ENCODE measurements around the gene SLC9A6. TPM values are rescaled to one million over a fixed set of nuclear protein-coding genes. Genes with fewer than 3 reads are reported as not detected.
A peak's percentile ranks its signal among the peaks of the same experiment; 100 is the strongest.
"Not testable (repeated sequence)": the region's sequence is repeated elsewhere in the genome, so short reads cannot be mapped to it uniquely, and the experiment has no call there.

The SLC9A6 gene
- total and polyA plus RNA-seq, 4 donors, result 7.0 to 17.2 (median 15.7) TPM

DNA sequence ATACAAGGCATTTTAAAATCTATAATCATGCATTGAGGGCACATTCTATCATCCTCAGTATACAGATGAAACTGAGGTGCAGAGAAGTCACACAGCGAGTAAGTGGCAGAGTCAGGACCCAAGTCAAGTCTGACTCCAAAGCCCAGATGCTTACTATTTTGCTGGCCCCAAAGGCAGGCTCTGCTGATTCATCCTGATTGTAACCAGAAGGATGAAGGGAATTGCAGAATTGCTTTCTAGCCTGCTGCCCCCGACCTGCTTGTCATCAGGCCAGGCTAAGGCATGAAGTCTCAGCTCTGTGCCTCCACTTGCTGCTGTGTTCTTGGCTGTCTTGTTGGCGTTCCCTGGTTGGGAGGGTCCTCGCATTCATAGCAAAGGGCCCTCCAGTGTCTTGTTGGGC lies 62.7 kb downstream of the SLC9A6 start:
- DNase-seq, result no peak
- no peaks in the 10 kb centered on the region for H3K4me1 ChIP-seq (ENCODE audit: control insufficient read depth in 1 of 2, insufficient read depth in 2 of 2, low read length in 2 of 2)
- intact Hi-C loops (cut with DNase I), result no loop called here
- H3K27me3 ChIP-seq (ENCODE audit: control insufficient read depth in 1 of 2, insufficient read depth in 2 of 2, low read length in 1 of 2), result no peaks in the 10 kb centered on the region
- ATAC-seq (ENCODE audit: low FRiP score), result no peak
- H3K36me3 ChIP-seq (ENCODE audit: control insufficient read depth in 1 of 2, insufficient read depth in 2 of 2, low read length in 1 of 2), result no peaks in the 10 kb centered on the region
- 52 to 55% methylated on average over 4 of the region's 4 CpGs for WGBS, 2 donors
- no peaks in the 10 kb centered on the region for H3K9me3 ChIP-seq (ENCODE audit: control insufficient read depth, low read length)
- peak overlapping the region in 1 of 2 donors; percentile 28 for H3K27ac ChIP-seq (ENCODE audit: low read depth in 1 of 2, low read length in 2 of 2)
- no peak overlapping the region for H3K4me3 ChIP-seq (ENCODE audit: low read length in 2 of 2)

DNA sequence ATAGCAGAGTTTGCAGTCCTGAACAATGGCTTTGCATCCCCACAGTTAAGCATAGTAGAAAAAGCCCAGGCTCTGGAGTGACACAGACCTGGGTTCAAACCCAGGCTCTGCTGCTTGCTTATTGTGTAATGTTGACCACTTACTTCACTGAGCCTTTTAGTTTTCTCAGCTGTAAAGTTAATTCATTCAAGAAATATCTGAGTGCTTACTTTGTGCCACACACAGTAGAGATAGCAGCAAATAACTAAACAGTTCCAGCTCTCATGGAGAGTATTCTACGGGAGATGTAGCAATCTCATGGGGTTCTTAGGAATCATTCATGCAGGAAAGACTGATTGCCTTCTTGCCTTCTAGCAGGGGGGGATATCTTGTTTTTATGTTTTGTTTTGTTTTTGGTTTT lies 63.2 kb downstream of the SLC9A6 start:
- Histone ChIP-seq H3K4me3 (ENCODE audit: low read length in 2 of 2) (no peak overlapping the region), H3K27me3 (ENCODE audit: control insufficient read depth in 1 of 2, insufficient read depth in 2 of 2, low read length in 1 of 2) (no peaks in the 10 kb centered on the region), H3K27ac (ENCODE audit: low read depth in 1 of 2, low read length in 2 of 2) (peak overlapping the region in 1 of 2 donors; percentile 28), H3K36me3 (ENCODE audit: control insufficient read depth in 1 of 2, insufficient read depth in 2 of 2, low read length in 1 of 2) (no peaks in the 10 kb centered on the region), H3K4me1 (ENCODE audit: control insufficient read depth in 1 of 2, insufficient read depth in 2 of 2, low read length in 2 of 2) (no peaks in the 10 kb centered on the region), H3K9me3 (ENCODE audit: control insufficient read depth, low read length) (no peaks in the 10 kb centered on the region)
- WGBS, 2 donors, result 65 to 70% methylated on average over 1 of the region's 1 CpG
- ATAC-seq (ENCODE audit: low FRiP score) (no peak), DNase-seq (no peak)
- intact Hi-C loops (cut with DNase I), result no loop called here

DNA sequence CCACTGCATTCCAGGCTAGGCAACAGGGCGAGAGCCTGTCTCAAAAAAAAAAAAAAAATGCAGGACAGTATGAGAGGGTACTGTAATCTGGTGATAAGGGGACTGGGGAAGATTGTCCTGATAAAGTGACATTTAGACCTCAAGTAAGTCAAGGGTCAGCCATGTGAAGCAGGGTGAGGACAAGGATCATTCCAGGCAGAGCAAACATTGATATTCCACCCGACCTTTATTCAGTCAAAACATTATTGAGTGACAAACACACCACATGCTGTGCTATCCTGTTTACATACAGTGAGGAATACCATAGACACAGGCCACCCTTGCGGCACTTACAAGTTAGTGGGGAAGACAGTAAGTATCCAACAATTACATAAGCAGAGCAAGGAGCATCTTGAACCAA lies 64.4 kb downstream of the SLC9A6 start:
- WGBS, 2 donors, result 78 to 84% methylated on average over 3 of the region's 3 CpGs
- ATAC-seq (ENCODE audit: low FRiP score) (no peak), DNase-seq (no peak)
- intact Hi-C loops (cut with DNase I), result no loop called here
- no peak overlapping the region for H3K4me3 ChIP-seq (ENCODE audit: low read length in 2 of 2)
- no peaks in the 10 kb centered on the region for H3K27me3 ChIP-seq (ENCODE audit: control insufficient read depth in 1 of 2, insufficient read depth in 2 of 2, low read length in 1 of 2)
- H3K27ac ChIP-seq (ENCODE audit: low read depth in 1 of 2, low read length in 2 of 2), result no peak overlapping the region
- no peaks in the 10 kb centered on the region for H3K36me3 ChIP-seq (ENCODE audit: control insufficient read depth in 1 of 2, insufficient read depth in 2 of 2, low read length in 1 of 2)
- H3K4me1 ChIP-seq (ENCODE audit: control insufficient read depth in 1 of 2, insufficient read depth in 2 of 2, low read length in 2 of 2), result no peaks in the 10 kb centered on the region
- no peaks in the 10 kb centered on the region for H3K9me3 ChIP-seq (ENCODE audit: control insufficient read depth, low read length)

DNA sequence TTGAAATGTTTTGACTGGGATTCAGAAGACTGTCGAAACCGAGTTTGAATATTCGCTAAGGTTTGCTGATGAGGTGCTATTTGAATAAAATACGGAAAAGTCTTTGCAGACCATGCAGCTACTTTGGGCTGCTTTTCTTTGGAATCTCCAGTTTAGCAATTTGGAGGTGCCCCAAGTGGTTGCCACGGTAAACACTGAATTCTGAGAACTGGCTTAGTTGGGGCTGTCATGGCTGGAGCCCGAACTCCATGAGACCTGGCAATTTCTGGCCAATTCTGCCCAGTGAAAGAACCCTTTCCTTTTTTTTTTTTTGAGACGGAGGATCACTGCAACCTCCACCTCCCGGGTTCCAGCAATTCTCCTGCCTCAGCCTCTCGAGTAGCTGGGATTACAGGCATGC lies 65.6 kb downstream of the SLC9A6 start:
- intact Hi-C loops (cut with DNase I); H3K4me1 ChIP-seq (ENCODE audit: control insufficient read depth in 1 of 2, insufficient read depth in 2 of 2, low read length in 2 of 2); H3K4me3 ChIP-seq (ENCODE audit: low read length in 2 of 2); H3K36me3 ChIP-seq (ENCODE audit: control insufficient read depth in 1 of 2, insufficient read depth in 2 of 2, low read length in 1 of 2); H3K27ac ChIP-seq (ENCODE audit: low read depth in 1 of 2, low read length in 2 of 2); ATAC-seq (ENCODE audit: low FRiP score); H3K27me3 ChIP-seq (ENCODE audit: control insufficient read depth in 1 of 2, insufficient read depth in 2 of 2, low read length in 1 of 2); DNase-seq; H3K9me3 ChIP-seq (ENCODE audit: control insufficient read depth, low read length): not testable (repeated sequence)
- 34 to 48% methylated on average over 6 to 7 of the region's 9 CpGs for WGBS, 2 donors

DNA sequence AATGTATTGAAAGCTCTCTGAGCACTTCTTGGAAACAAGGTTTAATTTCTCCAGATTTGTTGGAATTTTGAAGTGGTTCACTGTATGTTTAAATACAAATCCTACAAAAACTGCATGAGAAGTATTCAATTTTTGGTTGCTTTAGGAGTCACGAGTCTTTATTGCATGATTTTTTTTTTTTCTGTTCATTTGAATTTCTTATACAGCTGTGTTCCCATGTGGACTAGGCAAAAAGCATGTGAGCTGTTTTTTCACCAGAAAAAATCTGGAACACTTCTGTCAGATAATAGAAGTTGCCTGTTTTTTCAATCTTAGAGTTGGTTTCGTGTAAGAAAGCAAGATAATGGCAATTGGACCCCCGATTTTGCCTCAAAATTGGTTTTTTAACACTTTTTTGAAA lies 66.4 kb downstream of the SLC9A6 start:
- DNase-seq, result no peak
- no peak overlapping the region for H3K27ac ChIP-seq (ENCODE audit: low read depth in 1 of 2, low read length in 2 of 2)
- H3K4me1 ChIP-seq (ENCODE audit: control insufficient read depth in 1 of 2, insufficient read depth in 2 of 2, low read length in 2 of 2), result no peaks in the 10 kb centered on the region
- intact Hi-C loops (cut with DNase I), result no loop called here
- no peak overlapping the region for H3K4me3 ChIP-seq (ENCODE audit: low read length in 2 of 2)
- whole genome bisulfite sequencing, 2 donors, result 39 to 43% methylated on average over 3 of the region's 3 CpGs
- no peaks in the 10 kb centered on the region for H3K9me3 ChIP-seq (ENCODE audit: control insufficient read depth, low read length)
- no peaks in the 10 kb centered on the region for H3K27me3 ChIP-seq (ENCODE audit: control insufficient read depth in 1 of 2, insufficient read depth in 2 of 2, low read length in 1 of 2)
- no peak for ATAC-seq (ENCODE audit: low FRiP score)
- no peaks in the 10 kb centered on the region for H3K36me3 ChIP-seq (ENCODE audit: control insufficient read depth in 1 of 2, insufficient read depth in 2 of 2, low read length in 1 of 2)

DNA sequence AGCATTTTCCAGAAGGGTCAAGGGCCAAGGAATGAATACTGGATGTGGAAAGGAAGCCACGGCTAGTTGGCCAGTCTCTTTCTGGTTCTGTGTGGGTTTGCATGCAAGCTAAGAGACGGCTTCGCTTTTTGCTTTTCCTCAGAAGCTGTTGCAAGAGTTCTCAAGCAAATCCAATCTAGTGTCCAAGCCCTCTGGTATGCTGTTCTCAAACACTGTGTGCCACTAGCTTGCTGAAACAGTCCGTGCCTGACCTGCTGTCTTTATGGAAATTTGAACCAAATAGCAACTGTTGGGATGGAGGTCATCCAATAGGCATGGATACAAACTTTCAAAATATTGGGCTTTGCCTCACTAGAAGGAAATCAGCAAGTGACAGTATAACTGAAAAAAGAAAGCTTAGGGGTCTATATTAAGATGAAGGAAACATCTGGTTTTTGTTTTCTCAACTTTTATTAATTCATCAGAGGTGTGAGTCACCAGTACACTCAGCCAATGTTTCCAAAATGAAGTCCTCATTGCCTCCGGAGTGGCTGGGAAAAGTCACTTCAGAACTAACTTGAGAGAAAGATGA lies 70.5 kb downstream of the SLC9A6 start:
- 4 to 18% methylated on average over 5 of the region's 5 CpGs for WGBS, 2 donors
- Histone ChIP-seq H3K9me3 (ENCODE audit: control insufficient read depth, low read length) (no peaks in the 10 kb centered on the region), H3K4me1 (ENCODE audit: control insufficient read depth in 1 of 2, insufficient read depth in 2 of 2, low read length in 2 of 2) (no peaks in the 10 kb centered on the region), H3K36me3 (ENCODE audit: control insufficient read depth in 1 of 2, insufficient read depth in 2 of 2, low read length in 1 of 2) (no peaks in the 10 kb centered on the region), H3K27ac (ENCODE audit: low read depth in 1 of 2, low read length in 2 of 2) (peak overlapping the region; percentile 61 to 90), H3K4me3 (ENCODE audit: low read length in 2 of 2) (no peak overlapping the region), H3K27me3 (ENCODE audit: control insufficient read depth in 1 of 2, insufficient read depth in 2 of 2, low read length in 1 of 2) (no peaks in the 10 kb centered on the region)
- no peak for DNase-seq
- ATAC-seq (ENCODE audit: low FRiP score), result peak; percentile 89
- intact Hi-C loops (cut with DNase I), result loop anchor here (5.0 kb wide), 2 partner anchors 67 to 97 kb away; no protein-coding TSS in a partner anchor

DNA sequence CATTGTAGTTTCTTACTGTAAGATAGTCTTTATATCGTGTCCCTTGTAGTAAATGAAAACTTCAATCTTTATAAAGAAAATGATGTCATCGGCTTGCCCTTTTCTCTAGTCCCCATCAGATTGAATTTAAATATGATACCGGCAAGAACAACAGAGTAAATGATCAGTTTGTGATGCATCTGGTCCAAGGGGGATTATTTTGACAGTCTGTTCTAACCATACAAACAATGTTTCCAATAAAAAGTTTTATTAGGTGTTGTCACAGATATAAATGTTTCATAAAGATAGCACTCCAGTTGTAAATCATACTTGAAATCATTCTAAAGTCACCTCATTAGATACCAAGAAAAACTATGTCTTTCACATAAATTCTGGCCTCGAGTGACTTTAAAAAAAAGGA lies 72.3 kb downstream of the SLC9A6 start:
- Histone ChIP-seq H3K27ac (ENCODE audit: low read depth in 1 of 2, low read length in 2 of 2) (no peak overlapping the region), H3K4me1 (ENCODE audit: control insufficient read depth in 1 of 2, insufficient read depth in 2 of 2, low read length in 2 of 2) (no peaks in the 10 kb centered on the region), H3K4me3 (ENCODE audit: low read length in 2 of 2) (no peak overlapping the region), H3K27me3 (ENCODE audit: control insufficient read depth in 1 of 2, insufficient read depth in 2 of 2, low read length in 1 of 2) (no peaks in the 10 kb centered on the region), H3K9me3 (ENCODE audit: control insufficient read depth, low read length) (no peaks in the 10 kb centered on the region), H3K36me3 (ENCODE audit: control insufficient read depth in 1 of 2, insufficient read depth in 2 of 2, low read length in 1 of 2) (no peaks in the 10 kb centered on the region)
- DNase-seq (no peak), ATAC-seq (ENCODE audit: low FRiP score) (no peak)
- WGBS, 2 donors, result 24 to 41% methylated on average over 4 of the region's 4 CpGs
- intact Hi-C loops (cut with DNase I), result loop anchor here (5.0 kb wide), 2 partner anchors 65 to 95 kb away; no protein-coding TSS in a partner anchor

DNA sequence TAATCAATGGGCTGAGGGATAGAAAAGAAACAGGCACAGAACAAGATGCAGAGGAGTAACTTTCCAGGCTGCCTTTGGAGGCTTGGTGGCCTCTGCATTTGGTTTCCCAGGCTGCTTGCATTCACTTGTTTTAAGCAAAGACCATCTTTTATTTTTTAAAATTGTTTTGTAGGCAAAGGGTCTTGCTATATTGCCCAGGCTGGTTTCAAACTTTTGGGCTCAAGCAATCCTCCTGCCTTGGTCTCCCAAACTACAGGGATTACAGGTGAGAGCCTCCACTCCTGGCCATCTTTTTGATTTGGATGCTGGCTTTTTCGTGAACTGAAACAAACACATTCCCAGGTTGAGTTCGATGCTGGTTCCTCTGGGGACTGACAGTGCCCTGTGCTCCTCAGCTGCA lies 74.1 kb downstream of the SLC9A6 start:
- no peaks in the 10 kb centered on the region for H3K27me3 ChIP-seq (ENCODE audit: control insufficient read depth in 1 of 2, insufficient read depth in 2 of 2, low read length in 1 of 2)
- no peak overlapping the region for H3K27ac ChIP-seq (ENCODE audit: low read depth in 1 of 2, low read length in 2 of 2)
- H3K9me3 ChIP-seq (ENCODE audit: control insufficient read depth, low read length), result no peaks in the 10 kb centered on the region
- no peaks in the 10 kb centered on the region for H3K36me3 ChIP-seq (ENCODE audit: control insufficient read depth in 1 of 2, insufficient read depth in 2 of 2, low read length in 1 of 2)
- DNase-seq, result no peak
- no peak for ATAC-seq (ENCODE audit: low FRiP score)
- intact Hi-C loops (cut with DNase I), result loop anchor here (5.0 kb wide), 2 partner anchors 63 to 93 kb away; no protein-coding TSS in a partner anchor
- H3K4me3 ChIP-seq (ENCODE audit: low read length in 2 of 2), result no peak overlapping the region
- H3K4me1 ChIP-seq (ENCODE audit: control insufficient read depth in 1 of 2, insufficient read depth in 2 of 2, low read length in 2 of 2), result no peaks in the 10 kb centered on the region
- WGBS, 2 donors, result 74 to 90% methylated on average over 2 of the region's 2 CpGs

DNA sequence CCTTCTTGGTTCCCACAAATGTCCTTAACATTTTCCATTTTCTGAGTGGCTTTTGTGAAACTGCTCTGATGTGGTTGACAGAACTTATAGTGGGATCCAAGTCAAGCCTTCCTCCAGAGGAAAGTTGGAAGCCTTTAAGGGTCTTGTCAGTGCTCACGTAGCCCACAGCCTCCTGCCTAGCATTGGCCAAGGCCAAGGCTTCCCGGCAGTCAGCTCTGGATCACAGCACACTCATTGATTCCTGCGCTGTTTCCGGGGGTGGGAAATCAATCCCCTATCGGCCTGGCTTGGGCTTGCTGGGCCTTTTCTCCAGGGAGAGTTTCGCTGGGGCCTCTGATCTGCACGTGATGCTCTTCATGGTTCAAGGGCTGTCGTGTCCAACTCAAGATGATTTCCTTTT lies 76.1 kb downstream of the SLC9A6 start:
- 53 to 67% methylated on average over 8 of the region's 8 CpGs for WGBS, 2 donors
- ATAC-seq (ENCODE audit: low FRiP score), result no peak

More for the DNA sequence above, 76.1 kb downstream of the SLC9A6 start:
- no peak for DNase-seq
- H3K36me3 ChIP-seq (ENCODE audit: control insufficient read depth in 1 of 2, insufficient read depth in 2 of 2, low read length in 1 of 2), result no peaks in the 10 kb centered on the region
- H3K4me1 ChIP-seq (ENCODE audit: control insufficient read depth in 1 of 2, insufficient read depth in 2 of 2, low read length in 2 of 2), result no peaks in the 10 kb centered on the region
- no peaks in the 10 kb centered on the region for H3K27me3 ChIP-seq (ENCODE audit: control insufficient read depth in 1 of 2, insufficient read depth in 2 of 2, low read length in 1 of 2)
- intact Hi-C loops (cut with DNase I), result no loop called here
- H3K4me3 ChIP-seq (ENCODE audit: low read length in 2 of 2), result no peak overlapping the region
- H3K9me3 ChIP-seq (ENCODE audit: control insufficient read depth, low read length), result no peaks in the 10 kb centered on the region
- no peak overlapping the region for H3K27ac ChIP-seq (ENCODE audit: low read depth in 1 of 2, low read length in 2 of 2)
